ENCODE data around the gene GMPPB.
A peak's percentile ranks its signal among the peaks of the same experiment; 100 is the strongest.
"Not testable (repeated sequence)": the region's sequence is repeated elsewhere in the genome, so short reads cannot be mapped to it uniquely, and the experiment has no call there.

Gene GMPPB

GRCh38 chr3:49723628-49724551, at the start of gene GMPPB:
GMPPB (minus strand) TSS chr3:49723951; CDS start chr3:49723726, 225 bp downstream.
- DNase-seq (ENCODE audit: low read depth in 2 of 2, low spot score in 1 of 2), result peak; percentile 75 to 87

- DNase-seq (ENCODE audit: low read depth in 2 of 2, low spot score in 1 of 2), result no peak
Measured at GRCh38 chr3:49772703-49773102, 49.0 kb upstream of the GMPPB start.

- no peak for DNase-seq (ENCODE audit: low read depth in 2 of 2, low spot score in 1 of 2)
Measured at GRCh38 chr3:49771340-49771938, 47.7 kb upstream of the GMPPB start.

DNA sequence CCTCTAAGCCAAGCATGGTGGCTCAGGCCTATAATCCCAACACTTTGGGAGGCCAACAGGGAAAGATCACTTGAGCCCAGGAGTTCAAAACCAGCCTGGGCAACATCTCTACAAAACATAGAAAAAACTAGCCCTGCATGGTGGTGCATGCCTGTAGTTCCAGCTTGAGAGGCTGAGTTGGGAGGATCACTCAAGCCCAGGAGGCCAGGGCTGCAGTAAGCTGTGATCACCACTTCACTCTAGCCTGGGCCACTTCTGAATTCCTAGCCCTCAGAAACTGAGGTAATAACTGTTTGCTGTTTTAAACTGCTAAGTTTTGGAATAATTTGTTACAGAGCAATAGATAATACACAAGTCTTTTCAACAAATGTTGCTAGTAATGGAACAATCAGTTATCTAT, 46.2 kb upstream of the GMPPB start:
- DNase-seq (ENCODE audit: low read depth in 2 of 2, low spot score in 1 of 2), result no peak

- DNase-seq (ENCODE audit: low read depth in 2 of 2, low spot score in 1 of 2), result no peak
Measured at GRCh38 chr3:49769286-49769915, 45.6 kb upstream of the GMPPB start.

GRCh38 chr3:49763981-49764380, 40.2 kb upstream of the GMPPB start:
- DNase-seq (ENCODE audit: low read depth in 2 of 2, low spot score in 1 of 2), result no peak

DNA sequence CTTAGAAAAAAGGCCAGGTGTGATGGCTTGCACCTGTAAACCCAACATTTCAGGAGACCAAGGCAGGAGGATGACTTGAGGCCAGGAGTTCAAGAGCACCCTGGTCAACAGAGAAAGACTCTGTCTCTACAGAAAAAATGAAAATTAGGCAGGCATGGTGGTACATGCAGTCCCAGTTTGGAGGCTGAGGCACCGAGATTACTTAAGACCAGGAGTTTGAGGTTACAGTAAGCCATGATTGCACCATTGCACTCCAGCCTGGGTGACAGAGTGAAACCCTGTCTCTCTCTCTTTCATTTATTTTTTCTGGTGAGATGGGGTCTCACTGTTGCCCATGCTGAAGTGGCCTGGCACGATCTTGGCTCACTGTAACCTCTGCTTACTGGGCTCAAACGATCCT, 37.9 kb upstream of the GMPPB start:
- DNase-seq (ENCODE audit: low read depth in 2 of 2, low spot score in 1 of 2), result no peak

DNA sequence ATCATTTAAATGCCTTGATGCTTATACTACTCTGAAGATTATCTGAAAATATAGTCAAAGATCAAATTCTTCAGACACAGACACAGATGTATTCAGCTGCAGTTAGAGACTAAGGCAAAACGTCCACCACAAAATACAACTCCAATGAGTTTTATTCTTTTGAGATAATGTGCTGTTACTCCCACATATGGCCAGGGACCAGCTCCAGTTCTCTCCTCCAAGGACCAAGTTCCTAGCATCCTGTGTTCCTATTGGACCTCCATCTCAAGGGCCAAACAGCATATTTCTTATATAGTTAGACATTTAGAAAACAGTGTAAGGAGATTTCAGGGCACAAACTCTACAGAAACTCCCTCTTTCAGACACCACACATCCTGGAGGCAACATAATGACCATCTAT, 35.5 kb upstream of the GMPPB start:
- no peak for DNase-seq (ENCODE audit: low read depth in 2 of 2, low spot score in 1 of 2)

DNA sequence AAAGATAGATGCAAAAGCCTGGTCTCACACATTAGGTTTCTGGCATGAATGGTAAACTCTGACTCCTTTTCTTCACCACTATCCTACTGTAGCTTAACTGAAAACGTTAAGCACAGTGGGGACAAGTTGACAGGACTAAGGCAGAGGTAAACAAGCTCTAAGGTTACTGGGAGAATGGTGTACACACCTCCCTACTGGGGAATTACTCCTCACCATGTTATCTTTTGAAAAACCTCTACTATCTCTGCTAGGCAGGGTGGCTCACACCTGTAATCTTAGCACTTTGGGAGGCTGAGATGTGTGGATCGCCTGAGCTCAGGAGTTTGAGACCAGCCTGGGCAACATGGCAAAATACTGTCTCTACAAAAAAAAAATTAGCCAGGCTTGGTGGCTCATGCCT, 33.4 kb upstream of the GMPPB start:
- no peak for DNase-seq (ENCODE audit: low read depth in 2 of 2, low spot score in 1 of 2)

- no peak for DNase-seq (ENCODE audit: low read depth in 2 of 2, low spot score in 1 of 2)
Measured at GRCh38 chr3:49756036-49756435, 32.3 kb upstream of the GMPPB start.

- no peak for DNase-seq (ENCODE audit: low read depth in 2 of 2, low spot score in 1 of 2)
Measured at GRCh38 chr3:49754536-49754935, 30.8 kb upstream of the GMPPB start.

- DNase-seq (ENCODE audit: low read depth in 2 of 2, low spot score in 1 of 2), result no peak
Measured at GRCh38 chr3:49751501-49751900, 27.8 kb upstream of the GMPPB start.

DNA sequence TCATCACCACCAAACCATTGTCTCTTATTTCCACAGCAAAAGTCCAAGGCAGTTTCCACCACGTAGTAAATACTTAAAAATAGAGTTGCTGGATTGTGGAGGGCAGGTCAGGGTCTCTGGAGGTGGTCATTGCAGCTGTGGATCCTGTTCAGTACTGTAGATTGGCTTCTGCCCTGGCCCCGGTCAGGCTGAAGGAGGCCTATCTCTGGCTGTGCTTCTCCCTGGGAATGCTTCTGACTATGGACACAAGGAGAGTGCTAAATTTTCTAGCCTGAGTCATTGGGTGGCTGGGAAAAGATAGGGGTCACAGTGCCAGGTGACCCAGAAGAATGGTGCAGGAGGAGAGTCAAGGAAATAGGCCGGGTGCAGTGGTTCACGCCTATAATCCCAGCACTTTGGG, 26.3 kb upstream of the GMPPB start:
- no peak for DNase-seq (ENCODE audit: low read depth in 2 of 2, low spot score in 1 of 2)

GRCh38 chr3:49748874-49749273, 25.1 kb upstream of the GMPPB start:
- not testable (repeated sequence) for DNase-seq (ENCODE audit: low read depth in 2 of 2, low spot score in 1 of 2)

DNA sequence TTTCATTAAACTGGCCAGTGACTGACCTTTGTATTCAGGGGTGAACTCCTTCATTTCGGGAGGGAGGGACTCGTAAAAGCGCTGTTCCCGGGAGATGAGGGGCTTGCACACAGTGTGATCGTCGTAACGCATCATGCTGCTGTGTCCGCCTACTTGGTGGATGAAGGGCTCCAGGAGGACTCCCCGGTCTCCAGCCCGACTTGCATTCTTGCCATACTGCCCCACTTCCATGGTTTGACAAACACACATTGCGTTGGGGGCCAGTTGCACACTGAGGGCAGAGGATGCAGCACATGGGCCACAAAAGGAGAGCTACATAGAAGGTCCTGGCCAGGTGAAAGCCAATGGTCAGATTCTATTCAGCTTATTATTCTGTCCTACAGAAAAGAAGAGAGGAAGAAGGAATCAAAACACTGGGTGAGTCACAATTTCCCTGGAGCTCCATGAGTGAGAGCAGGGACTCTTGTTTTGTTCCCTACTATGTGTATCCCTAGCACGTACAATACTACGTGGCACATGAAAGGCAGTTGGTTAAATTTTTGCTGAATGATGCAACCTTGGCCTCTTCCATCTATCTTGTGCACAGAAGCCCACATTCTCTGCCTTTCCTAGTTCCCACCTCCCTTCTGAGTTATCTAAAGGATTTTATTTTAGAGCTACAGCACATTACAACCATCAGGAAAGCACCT, 24.2 kb upstream of the GMPPB start:
- DNase-seq (ENCODE audit: low read depth in 2 of 2, low spot score in 1 of 2), result no peak

DNA sequence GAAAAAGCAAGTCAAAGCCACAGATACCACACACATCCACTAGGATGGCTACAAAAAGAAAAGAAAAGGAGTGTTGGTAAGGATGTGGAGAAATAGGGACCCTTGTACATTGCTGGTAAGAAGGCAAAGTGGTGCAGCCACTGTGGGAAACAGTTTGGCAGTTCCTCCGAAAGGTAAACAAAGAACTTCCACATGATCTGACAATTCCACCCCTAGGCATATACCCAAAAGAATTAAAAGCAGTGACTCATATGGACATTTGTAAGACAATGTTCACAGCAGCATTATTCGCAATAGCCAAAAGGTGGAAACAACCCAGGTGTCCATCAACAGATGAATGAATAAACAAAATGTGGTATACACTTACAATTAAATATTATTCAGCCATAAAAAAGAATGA, 22.2 kb upstream of the GMPPB start:
- DNase-seq (ENCODE audit: low read depth in 2 of 2, low spot score in 1 of 2), result no peak

DNA sequence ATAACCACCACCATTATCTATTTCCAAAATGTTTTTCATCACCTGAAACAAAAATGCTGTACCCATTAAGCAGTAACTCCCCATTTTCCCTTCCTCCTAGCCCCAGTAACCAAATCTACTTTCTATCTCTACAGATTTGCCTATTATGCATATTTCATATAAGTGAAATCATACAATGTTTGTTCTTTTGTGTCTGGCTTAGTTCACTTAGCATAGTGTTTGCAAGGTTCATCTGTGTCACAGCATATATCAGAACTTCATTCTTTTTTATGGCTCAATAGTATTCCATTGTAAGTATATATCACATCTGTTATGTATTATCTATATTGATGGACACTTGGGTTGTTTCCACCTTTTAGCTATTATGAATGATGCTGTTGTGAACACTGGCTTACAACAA, 16.7 kb upstream of the GMPPB start:
- no peak for DNase-seq (ENCODE audit: low read depth in 2 of 2, low spot score in 1 of 2)

DNA sequence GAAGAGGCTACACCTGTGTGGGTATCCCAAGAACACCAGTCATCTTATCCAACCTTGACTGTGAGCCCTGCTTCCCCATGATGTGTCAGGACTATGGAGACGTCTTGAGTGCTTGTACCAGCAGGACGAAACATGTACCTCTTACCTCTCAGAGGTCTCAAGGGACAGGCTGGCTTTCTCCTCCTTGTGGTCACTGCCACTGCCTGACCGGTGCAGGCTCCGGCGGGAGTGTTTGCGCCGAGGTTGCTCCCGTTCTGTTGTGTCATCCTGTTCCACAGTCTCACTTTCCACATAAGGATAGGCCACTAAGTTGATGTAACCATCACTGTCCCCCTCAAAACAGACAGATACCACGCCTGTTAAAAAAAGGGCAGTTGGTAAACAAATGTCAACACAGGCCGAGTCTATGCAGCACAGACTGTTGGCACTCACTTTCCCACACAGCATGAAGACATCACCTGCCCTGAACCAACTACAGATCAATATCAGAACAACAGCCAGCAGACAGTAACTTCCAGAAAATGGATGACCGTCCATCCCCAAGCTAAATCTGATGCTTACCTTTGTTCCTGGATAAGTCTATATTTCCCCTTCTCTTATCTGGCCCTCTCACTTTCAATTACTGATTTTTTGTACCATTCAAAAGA, 14.4 kb upstream of the GMPPB start:
- DNase-seq (ENCODE audit: low read depth in 2 of 2, low spot score in 1 of 2), result no peak

DNA sequence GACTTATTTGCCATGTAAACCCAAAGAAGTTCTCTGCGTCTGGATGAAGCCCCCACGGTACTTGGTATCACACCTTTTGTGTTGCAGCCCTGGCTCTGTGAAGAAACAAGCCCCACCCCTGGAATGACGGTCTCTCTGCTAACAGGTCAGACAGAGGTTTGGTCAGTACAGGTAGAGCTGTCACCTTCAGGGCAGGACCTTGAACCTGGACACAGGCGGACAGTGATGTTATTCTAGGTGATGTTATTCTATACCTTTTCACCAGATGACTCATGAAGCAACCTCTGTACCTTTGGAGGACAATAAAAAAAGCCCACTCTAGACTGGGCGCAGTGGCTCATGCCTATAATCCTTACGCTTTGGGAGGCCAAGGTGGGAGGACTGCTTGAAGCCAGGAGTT, 11.0 kb upstream of the GMPPB start:
- no peak for DNase-seq (ENCODE audit: low read depth in 2 of 2, low spot score in 1 of 2)

DNA sequence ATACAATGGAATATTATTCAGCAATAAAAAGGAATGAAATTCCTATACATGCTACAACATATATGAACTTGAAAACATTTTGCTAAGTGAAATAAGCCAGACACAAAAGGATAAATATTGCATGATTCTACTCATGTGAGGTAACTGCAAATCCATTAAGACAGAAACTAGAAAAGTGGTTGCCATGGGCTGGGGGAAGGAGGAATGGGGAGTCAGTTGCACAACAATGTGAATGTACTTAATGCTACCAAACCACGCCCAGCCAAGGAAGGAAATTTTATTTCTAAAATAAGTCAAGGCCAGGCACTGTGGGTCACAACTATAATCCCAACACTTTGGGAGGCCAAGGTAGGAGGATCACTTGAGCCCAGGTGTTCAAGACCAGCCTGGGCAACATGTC, 9.8 kb upstream of the GMPPB start:
- no peak for DNase-seq (ENCODE audit: low read depth in 2 of 2, low spot score in 1 of 2)

DNA sequence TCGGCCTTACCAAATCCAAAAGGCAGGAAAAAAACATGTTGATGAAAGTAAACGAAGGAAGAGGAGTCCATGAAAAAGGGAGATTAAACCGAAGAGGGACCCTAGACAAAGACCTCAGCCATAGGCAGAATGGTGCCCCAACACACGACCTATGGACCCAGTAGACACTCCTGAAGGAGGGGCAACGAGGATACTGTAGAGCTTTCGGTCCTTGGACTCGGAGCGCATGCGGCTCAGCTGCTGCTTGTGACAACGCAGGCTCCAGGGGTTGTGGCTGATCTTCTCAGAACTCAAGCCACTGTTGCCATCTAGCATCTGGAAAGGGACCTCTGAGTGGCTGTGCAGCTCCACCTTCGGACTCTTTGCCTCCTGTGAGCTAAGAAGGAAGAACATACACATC, 8.8 kb upstream of the GMPPB start:
- no peak for DNase-seq (ENCODE audit: low read depth in 2 of 2, low spot score in 1 of 2)

Measured in stimulated activated CD8-positive, alpha-beta memory T cell treated with anti-CD3 and anti-CD28 coated beads, Interleukin-4, amount 100 ng/mL, for 1 hour (primary cell).